ENCODE data around the gene SLC35D2.

The SLC35D2 gene

DNA sequence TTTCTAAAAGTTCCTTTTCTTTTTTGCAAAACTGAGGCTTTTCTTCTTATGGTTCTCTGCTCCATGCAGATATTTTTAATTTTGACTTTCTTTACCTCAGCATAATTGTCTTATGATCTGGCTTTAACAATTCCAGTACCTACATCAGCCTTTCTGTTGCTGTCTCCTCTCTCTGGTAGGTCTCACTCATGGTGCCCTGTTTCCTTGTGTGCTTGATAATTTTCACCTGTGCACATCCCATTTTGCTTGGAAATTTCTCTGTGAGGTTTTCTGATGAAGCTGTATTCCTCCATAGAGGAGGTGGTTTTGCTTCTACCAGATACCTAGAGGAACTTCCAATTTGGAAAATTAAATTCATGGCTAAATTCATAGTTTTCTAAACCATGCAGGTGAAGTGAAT is 79.3 kb downstream of the SLC35D2 start:
- DNase-seq = no peak

- DNase-seq = no peak
Observed at GRCh38 chr9:96302021-96302420, 81.5 kb downstream of the SLC35D2 start, which contains the start of gene HSD17B3. TSS of gene HSD17B3 (minus strand) at chr9:96302176. CDS start at chr9:96302104, 72 bp downstream.

GRCh38 chr9:96299823-96300222 is 83.7 kb downstream of the SLC35D2 start:
- DNase-seq = no peak

- DNase-seq = no peak
Observed at GRCh38 chr9:96294159-96294545, 89.4 kb downstream of the SLC35D2 start.

DNA sequence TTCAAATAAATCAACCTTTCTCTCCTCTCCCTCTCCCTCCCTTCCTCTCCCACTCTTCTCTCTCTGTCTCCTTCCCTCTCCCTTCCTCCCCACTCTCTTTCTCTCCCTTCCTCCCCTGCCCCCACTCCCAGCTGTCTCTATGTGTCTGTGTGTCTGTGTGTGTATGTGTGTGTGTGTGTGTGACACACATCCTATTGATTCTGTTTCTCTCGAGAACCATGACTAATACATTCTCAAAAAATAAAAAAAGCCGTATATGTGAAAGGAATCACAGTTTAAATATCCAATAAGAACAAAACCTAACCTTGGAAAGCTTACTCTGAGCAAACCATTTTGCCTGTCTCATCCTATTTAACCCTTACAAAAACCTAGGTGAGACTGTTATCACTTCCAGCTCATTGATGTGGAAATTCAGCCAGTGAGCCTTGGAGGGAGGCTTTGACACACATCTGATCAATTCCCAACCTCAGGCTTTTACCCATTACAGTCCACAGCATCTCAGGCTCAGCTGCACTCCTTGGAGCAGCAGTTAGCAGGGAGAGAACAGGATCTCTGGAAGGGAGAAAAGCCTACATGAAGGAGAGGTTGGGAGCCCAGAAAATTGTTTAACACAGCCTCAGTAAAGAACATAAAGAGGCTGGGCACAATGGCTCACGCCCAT is 89.9 kb downstream of the SLC35D2 start:
- no peak for DNase-seq

GRCh38 chr9:96289392-96289791 is 94.1 kb downstream of the SLC35D2 start:
- no peak for DNase-seq

DNA sequence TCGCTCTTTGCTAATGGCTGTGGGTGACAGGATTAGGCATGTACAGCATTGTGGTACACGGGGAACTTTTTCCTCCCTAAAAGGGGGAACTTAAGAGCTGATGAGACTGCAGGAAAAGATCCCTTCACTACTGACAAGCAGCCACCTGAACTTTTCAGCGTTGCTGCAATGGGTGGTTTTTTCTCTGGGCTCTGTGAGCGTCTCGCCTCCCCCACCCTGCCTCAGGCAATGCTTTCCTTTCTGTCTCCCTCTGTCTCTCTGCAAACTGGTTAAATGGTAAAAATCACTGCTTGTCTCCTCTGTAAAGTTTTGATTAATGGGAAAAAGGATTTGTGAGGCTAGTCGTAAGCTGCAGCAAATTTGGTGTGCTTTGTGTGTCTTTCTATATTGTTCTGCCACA is 101.9 kb downstream of the SLC35D2 start:
- DNase-seq = no peak

DNA sequence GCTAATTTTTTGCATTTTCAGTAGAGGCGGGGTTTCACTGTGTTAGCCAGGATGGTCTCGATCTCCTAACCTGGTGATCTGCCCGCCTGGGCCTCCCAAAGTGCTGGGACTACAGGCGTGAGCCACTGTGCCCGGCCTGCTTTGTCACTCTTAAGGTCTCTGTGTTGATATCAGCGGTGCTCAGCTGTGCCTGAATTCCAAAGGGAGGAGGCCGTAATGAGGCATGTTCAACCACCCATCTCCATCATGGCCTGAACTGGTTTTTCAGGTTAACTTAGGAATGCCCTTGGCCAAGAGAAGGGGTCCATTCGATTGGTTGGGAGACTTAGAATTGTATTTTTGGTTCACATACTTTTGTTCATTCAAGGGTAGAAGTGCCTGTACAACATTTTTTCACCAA is 103.6 kb downstream of the SLC35D2 start:
- DNase-seq = no peak

DNA sequence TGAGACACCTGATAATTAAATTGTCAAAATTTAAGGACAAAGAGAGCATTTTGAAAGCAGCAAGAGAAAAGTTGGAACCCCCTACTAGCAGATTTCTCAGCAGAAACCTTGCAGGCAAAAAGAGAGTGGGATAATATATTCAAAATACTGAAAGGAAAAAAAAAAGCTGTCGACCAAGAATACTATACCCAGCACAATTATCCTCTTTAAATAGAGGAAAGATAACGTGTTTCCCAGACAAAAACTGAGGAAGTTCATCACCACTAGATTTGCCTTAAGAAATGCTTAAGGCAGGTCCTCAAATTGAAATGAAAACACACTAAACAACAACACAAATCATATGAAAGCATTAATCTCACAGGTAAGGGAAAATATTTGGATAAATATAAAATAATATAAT is 108.6 kb downstream of the SLC35D2 start:
- DNase-seq = no peak

Data from CD4-positive, alpha-beta T cell treated with Interleukin-15 for 1 hour (primary cell).